Pancreas (tissue), 10 donors: ENCODE data around the gene FGFR4. TPM values are rescaled to one million over a fixed set of nuclear protein-coding genes. Genes with fewer than 3 reads are reported as not detected.
"Not testable (repeated sequence)": the region's sequence is repeated elsewhere in the genome, so short reads cannot be mapped to it uniquely, and the experiment has no call there.

ENCODE experiments used
- ATAC-seq, 4 donors: fragments of 200-7000 bp; cut with Tn5 transposase; one replicate each; pipeline versions ENCODE4 v1.8.0 to v1.9.1; 2020; ENCODE audit warnings: mild to moderate bottlenecking in 4 of 4, moderate library complexity in 4 of 4
- DNase-seq, 6 donors: peaks; one replicate each; pipeline ENCODE4 v3.0.0-alpha.2; 2020
- FAIRE-seq: peaks from 2 replicates; lab custom pipeline; 2012; peaks lifted over from hg19 to GRCh38; lab: Jason Lieb, UNC
- H3K27ac ChIP-seq, 4 donors: fragments of 200-600 bp; sonication (generic); 1 replicate in 3 of 4; 2 replicates in 1 of 4; pipeline versions ENCODE4 v1.5.0 to v1.8.0; 2020
- H3K27me3 ChIP-seq, 4 donors: fragments of 200-600 bp; one replicate each; pipeline ENCODE4 v1.8.0; 2021
- H3K36me3 ChIP-seq, 3 donors: fragments of 200-600 bp; sonication (generic) in 1 of 3; one replicate each; pipeline versions ENCODE4 v1.5.0 to v1.8.0; 2020 to 2021
- H3K4me1 ChIP-seq, 3 donors: fragments of 200-600 bp; one replicate each; pipeline ENCODE4 v1.8.0; 2021
- H3K4me3 ChIP-seq, 4 donors: fragments of 200-600 bp; sonication (generic) in 2 of 4; one replicate each; pipeline versions ENCODE4 v1.5.0 to v1.8.0; 2020 to 2021
- H3K9me3 ChIP-seq, 4 donors: fragments of 200-600 bp; one replicate each; pipeline ENCODE4 v1.8.0; 2021
- CTCF ChIP-seq, 4 donors: fragments of 200-600 bp; sonication (generic) in 3 of 4; IDR thresholded peaks; one replicate each; pipeline versions ENCODE4 v1.5.0 to v1.8.0; 2021; ENCODE audit warnings: antibody characterized with exemption in 4 of 4
- WGBS, 2 donors: extraction: QIAGEN DNeasy Blood & Tissue Kit; methylation state at CpG; one replicate each; pipeline ENCODE4 v1.1.7; 2013; 5-methylcytosine and 5-hydroxymethylcytosine counted together
- intact Hi-C, 3 donors: fragments of 100-400 bp; cut with DNase I; formaldehyde crosslinking; loops; one replicate each; pipeline versions ENCODE4 v1.11.1 to v1.14.2; 2022
- polyA plus RNA-seq, 2 donors: library from polyadenylated mRNA; stranded (reverse); fragments of 200-250 nt; gene quantifications; one replicate each; pipeline ENCODE4 v1.2.3, GENCODE V29; 2013
- total RNA-seq, 6 donors: library from RNA; stranded (reverse); fragmentation: NEBNext Ultra II Directional in 4 of 6; extraction: Animal tissue kit (Norgen Biotek cat#: 25700) in 4 of 6; gene quantifications; one replicate each; pipeline versions ENCODE4 v1.2.1 to v1.2.4, GENCODE V29; 2021 to 2023
- donor health status: healthy with polysubstance abuse.
- donor health status: DM: no; HTN: no; CAD: no; lungs with moderate emphysema.
- donor health status: DM: no; HTN: no; CAD: no.
- donor health status: control.
- donor health status: control.
- donor health status: Bipolar disorder and iron deficiency.
- donor health status: DM: yes; HTN: yes; CAD: no.
- donor health status: DM: no; HTN: no; CAD: no.
- donor health status: DM: no; HTN: no; CAD: no.
- donor health status: DM: yes; HTN: yes; CAD: no.

FGFR4 gene
- total and polyA plus RNA-seq, 8 donors: 23.5 to 105 (median 32.7) TPM

DNA sequence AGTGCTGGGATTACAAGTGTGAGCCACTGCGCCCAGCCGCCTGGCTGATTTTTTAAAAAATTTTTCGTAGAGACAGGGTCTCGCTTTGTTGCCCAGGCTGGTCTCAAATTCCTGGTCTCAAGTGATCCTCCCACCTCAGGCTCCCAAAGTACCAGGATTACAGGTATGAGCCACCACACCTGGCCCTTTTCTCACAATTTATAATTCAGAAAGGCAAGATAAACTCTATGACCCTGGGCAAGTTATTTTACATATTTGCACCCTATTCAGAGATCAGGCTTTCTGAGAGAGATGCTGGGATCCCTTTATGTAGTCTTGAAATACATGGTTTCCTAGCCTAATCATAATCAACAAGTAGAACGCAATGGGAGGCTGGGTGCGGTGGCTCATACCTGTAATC is 43.6 kb upstream of the FGFR4 start:
- Histone ChIP-seq H3K9me3 (no peaks in the 10 kb centered on the region), H3K4me1 (no peaks in the 10 kb centered on the region), H3K27me3 (no peaks in the 10 kb centered on the region), H3K27ac (no peak overlapping the region), H3K36me3 (peaks cover 0 to 9% (median 5%) of the 10 kb centered on the region in 3 donors), H3K4me3 (no peak overlapping the region)
- FAIRE-seq (no peak), ATAC-seq (peak in 3 of 4 donors; percentile 58 to 89 (median 70)), DNase-seq (peak in 1 of 6 donors; percentile 25)
- TF ChIP-seq CTCF (IDR thresholded peaks at IDR 0.05): no peak
- intact Hi-C loops: no loop called here
- WGBS, 2 donors: 81 to 86% methylated on average over 6 of the region's 6 CpGs

- ATAC-seq: peak in 1 of 4 donors; percentile 42
- H3K27ac ChIP-seq: no peak overlapping the region
- TF ChIP-seq CTCF (IDR thresholded peaks at IDR 0.05): no peak
Measured at GRCh38 chr5:177043958-177044357, 42.8 kb upstream of the FGFR4 start.

GRCh38 chr5:177044641-177045040 is 42.1 kb upstream of the FGFR4 start:
- Histone ChIP-seq H3K9me3 (no peaks in the 10 kb centered on the region), H3K27ac (no peak overlapping the region), H3K4me3 (no peak overlapping the region), H3K27me3 (no peaks in the 10 kb centered on the region), H3K4me1 (no peaks in the 10 kb centered on the region), H3K36me3 (peaks cover 0 to 22% (median 5%) of the 10 kb centered on the region in 3 donors)
- no peak for ATAC-seq
- no peak for FAIRE-seq
- no peak for TF ChIP-seq CTCF (IDR thresholded peaks at IDR 0.05)
- intact Hi-C loops: no loop called here
- DNase-seq: no peak
- WGBS, 2 donors: 88 to 94% methylated on average over 1 of the region's 1 CpG

More at GRCh38 chr5:177043958-177044357, 42.8 kb upstream of the FGFR4 start:
- no peak for DNase-seq
- no peak for FAIRE-seq
- Histone ChIP-seq H3K9me3 (no peaks in the 10 kb centered on the region), H3K36me3 (peaks cover 0 to 15% (median 5%) of the 10 kb centered on the region in 3 donors), H3K4me1 (no peaks in the 10 kb centered on the region), H3K27me3 (no peaks in the 10 kb centered on the region), H3K4me3 (no peak overlapping the region)
- intact Hi-C loops: no loop called here
- 72% methylated on average over 1 of the region's 1 CpG for WGBS, 2 donors

DNA sequence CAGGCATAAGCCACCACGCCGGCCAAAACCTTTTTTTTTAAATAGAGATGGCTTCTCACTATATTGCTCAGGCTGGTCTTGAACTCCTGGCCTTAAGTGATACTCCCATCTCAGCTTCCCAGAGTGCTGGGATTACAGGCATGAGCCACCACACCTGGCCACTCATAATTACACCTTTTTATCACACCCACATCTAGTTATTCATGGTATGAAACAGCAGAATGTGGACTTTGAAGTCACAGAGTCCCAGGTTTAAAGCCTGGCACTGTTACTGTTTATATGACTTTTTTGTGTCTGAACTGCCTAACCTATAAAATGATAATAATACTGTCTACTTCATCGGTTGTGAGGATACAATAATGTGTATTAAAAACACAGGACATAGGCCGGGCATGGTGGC is 41.1 kb upstream of the FGFR4 start:
- H3K36me3 ChIP-seq: peaks cover 0 to 28% (median 5%) of the 10 kb centered on the region in 3 donors
- DNase-seq: no peak
- H3K27ac ChIP-seq: no peak overlapping the region
- TF ChIP-seq CTCF (IDR thresholded peaks at IDR 0.05): no peak
- no peaks in the 10 kb centered on the region for H3K27me3 ChIP-seq
- H3K9me3 ChIP-seq: no peaks in the 10 kb centered on the region
- no peak for FAIRE-seq
- no peaks in the 10 kb centered on the region for H3K4me1 ChIP-seq
- WGBS, 2 donors: 89 to 91% methylated on average over 4 of the region's 4 CpGs
- no peak overlapping the region for H3K4me3 ChIP-seq
- intact Hi-C loops: no loop called here
- ATAC-seq: no peak

- H3K27ac ChIP-seq, intact Hi-C loops, H3K27me3 ChIP-seq, H3K4me1 ChIP-seq, H3K9me3 ChIP-seq, FAIRE-seq, ATAC-seq, H3K4me3 ChIP-seq, DNase-seq: not testable (repeated sequence)
- WGBS, 2 donors: 97% methylated on average over 7 of the region's 7 CpGs
- peaks cover 0 to 18% (median 0%) of the 10 kb centered on the region in 3 donors for H3K36me3 ChIP-seq
Measured at GRCh38 chr5:177048531-177048930, 38.2 kb upstream of the FGFR4 start.
